Smooth muscle cell (in vitro differentiated cells): ENCODE data around the gene CRYBG3. TPM values are rescaled to one million over a fixed set of nuclear protein-coding genes. Genes with fewer than 3 reads are reported as not detected.

Experiments
- DNase-seq: peaks from one replicate; lab custom pipeline; 2025; ENCODE audit not compliant: unreplicated experiment; lab: John Stamatoyannopoulos, UW
- H2AFZ ChIP-seq: fragments of 200-600 bp; sonication (generic); 2 replicates; pipeline ENCODE4 v1.6.0; 2016; ENCODE audit warnings: antibody characterized with exemption, low read depth, mild to moderate bottlenecking
- H3F3A ChIP-seq: fragments of 200-600 bp; sonication (generic); 2 replicates; pipeline ENCODE4 v1.6.0; 2017; ENCODE audit warnings: antibody characterized with exemption, low read depth
- H3K27ac ChIP-seq: fragments of 200-600 bp; sonication (generic); 2 replicates; pipeline ENCODE4 v1.5.1; 2016; ENCODE audit warnings: low read depth, mild to moderate bottlenecking
- H3K27me3 ChIP-seq: fragments of 200-600 bp; sonication (generic); 2 replicates; pipeline ENCODE4 v1.6.1; 2016; ENCODE audit warnings: low read depth, mild to moderate bottlenecking
- H3K36me3 ChIP-seq: fragments of 200-600 bp; sonication (generic); 2 replicates; pipeline ENCODE4 v1.5.1; 2016; ENCODE audit warnings: low read depth
- H3K4me1 ChIP-seq: fragments of 200-600 bp; sonication (generic); 2 replicates; pipeline ENCODE4 v1.5.1; 2016; ENCODE audit warnings: low read depth
- H3K4me2 ChIP-seq: fragments of 200-600 bp; sonication (generic); 2 replicates; pipeline ENCODE4 v1.6.0; 2016; ENCODE audit warnings: mild to moderate bottlenecking
- H3K4me3 ChIP-seq: fragments of 200-600 bp; sonication (generic); 2 replicates; pipeline ENCODE4 v1.5.1; 2016; ENCODE audit warnings: mild to moderate bottlenecking
- H3K79me2 ChIP-seq: fragments of 200-600 bp; sonication (generic); 2 replicates; pipeline ENCODE4 v1.6.0; 2016; ENCODE audit warnings: low read depth, mild to moderate bottlenecking
- H3K9ac ChIP-seq: fragments of 200-600 bp; sonication (generic); 2 replicates; pipeline ENCODE4 v1.6.0; 2016; ENCODE audit warnings: low read depth
- H3K9me3 ChIP-seq: fragments of 200-600 bp; sonication (generic); replicated peaks from 2 replicates; pipeline ENCODE4 v1.5.1; 2016; ENCODE audit warnings: low read depth
- H4K20me1 ChIP-seq: fragments of 200-600 bp; sonication (generic); 2 replicates; pipeline ENCODE4 v1.6.0; 2016; ENCODE audit warnings: low read depth
- WGBS: methylation state at CpG from one replicate; pipeline ENCODE4 v1.1.7; 2016; ENCODE audit warnings: low lambda C conversion rate; 5-methylcytosine and 5-hydroxymethylcytosine counted together
- polyA plus RNA-seq: library from polyadenylated mRNA; unstranded; fragments of >200 nt; fragmentation: Nextera tagmentation; extraction: Ambion mirVana; gene quantifications from 2 replicates; pipeline ENCODE4 v1.2.1, GENCODE V29; 2016
- total RNA-seq: library from RNA; depleted of rRNA; stranded (reverse); fragments of >200 nt; gene quantifications from 2 replicates; pipeline ENCODE4 v1.2.3, GENCODE V29; 2014
- TF ChIP-seq, protein P1 (sequence below): fragments of 200-600 bp; sonication (generic); IDR thresholded peaks from 2 replicates; pipeline ENCODE4 v1.5.1; 2017; ENCODE audit warnings: borderline replicate concordance, mild to moderate bottlenecking, antibody characterized with exemption; ENCODE audit not compliant: insufficient read depth, poor library complexity, severe bottlenecking

Gene CRYBG3
- total and polyA plus RNA-seq, 2 experiments from 2014 or later: 1.5 to 17.0 TPM

DNA sequence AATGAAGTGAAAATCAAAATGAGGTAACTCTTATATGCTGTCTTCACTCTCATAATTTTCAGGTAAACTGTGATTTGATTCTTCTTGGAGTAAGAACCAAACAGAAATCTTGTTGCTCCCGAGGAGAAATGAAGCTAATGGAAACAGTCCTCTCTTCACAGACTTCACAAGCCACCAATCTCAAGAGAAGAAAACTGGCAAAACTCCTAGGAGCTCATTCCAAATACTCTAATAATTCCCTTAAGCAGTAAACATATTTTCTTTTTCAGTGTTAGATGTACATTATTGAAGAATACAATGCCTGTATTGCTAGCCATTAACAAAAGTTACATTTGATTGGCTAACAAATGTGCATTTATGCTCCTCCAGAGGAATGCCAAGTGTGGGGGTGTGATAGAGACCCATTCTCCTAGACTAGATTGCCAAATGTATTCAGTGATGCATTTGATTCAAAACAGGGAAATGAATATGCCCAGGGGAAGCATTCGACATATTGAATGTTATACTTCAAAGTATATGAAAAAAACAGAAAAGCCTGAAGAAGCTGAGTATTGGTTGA is 162.2 kb downstream of the CRYBG3 start:
- H3K27ac ChIP-seq: no peak overlapping the region
- peaks cover 3% of the 10 kb centered on the region for H3K27me3 ChIP-seq
- H3K4me1 ChIP-seq: no peaks in the 10 kb centered on the region
- no peak overlapping the region for H3K4me3 ChIP-seq
- H3F3A ChIP-seq: no peaks in the 10 kb centered on the region
- H3K79me2 ChIP-seq: no peaks in the 10 kb centered on the region
- no peak overlapping the region for H3K4me2 ChIP-seq
- no peak overlapping the region for H2AFZ ChIP-seq
- DNase-seq: no peak
- TF ChIP-seq, protein P1, sequence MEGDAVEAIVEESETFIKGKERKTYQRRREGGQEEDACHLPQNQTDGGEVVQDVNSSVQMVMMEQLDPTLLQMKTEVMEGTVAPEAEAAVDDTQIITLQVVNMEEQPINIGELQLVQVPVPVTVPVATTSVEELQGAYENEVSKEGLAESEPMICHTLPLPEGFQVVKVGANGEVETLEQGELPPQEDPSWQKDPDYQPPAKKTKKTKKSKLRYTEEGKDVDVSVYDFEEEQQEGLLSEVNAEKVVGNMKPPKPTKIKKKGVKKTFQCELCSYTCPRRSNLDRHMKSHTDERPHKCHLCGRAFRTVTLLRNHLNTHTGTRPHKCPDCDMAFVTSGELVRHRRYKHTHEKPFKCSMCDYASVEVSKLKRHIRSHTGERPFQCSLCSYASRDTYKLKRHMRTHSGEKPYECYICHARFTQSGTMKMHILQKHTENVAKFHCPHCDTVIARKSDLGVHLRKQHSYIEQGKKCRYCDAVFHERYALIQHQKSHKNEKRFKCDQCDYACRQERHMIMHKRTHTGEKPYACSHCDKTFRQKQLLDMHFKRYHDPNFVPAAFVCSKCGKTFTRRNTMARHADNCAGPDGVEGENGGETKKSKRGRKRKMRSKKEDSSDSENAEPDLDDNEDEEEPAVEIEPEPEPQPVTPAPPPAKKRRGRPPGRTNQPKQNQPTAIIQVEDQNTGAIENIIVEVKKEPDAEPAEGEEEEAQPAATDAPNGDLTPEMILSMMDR: no peak
- H4K20me1 ChIP-seq: no peaks in the 10 kb centered on the region
- H3K36me3 ChIP-seq: no peaks in the 10 kb centered on the region
- H3K9me3 ChIP-seq: no peaks in the 10 kb centered on the region
- no peak overlapping the region for H3K9ac ChIP-seq
- 70% methylated on average over 2 of the region's 2 CpGs for WGBS

DNA sequence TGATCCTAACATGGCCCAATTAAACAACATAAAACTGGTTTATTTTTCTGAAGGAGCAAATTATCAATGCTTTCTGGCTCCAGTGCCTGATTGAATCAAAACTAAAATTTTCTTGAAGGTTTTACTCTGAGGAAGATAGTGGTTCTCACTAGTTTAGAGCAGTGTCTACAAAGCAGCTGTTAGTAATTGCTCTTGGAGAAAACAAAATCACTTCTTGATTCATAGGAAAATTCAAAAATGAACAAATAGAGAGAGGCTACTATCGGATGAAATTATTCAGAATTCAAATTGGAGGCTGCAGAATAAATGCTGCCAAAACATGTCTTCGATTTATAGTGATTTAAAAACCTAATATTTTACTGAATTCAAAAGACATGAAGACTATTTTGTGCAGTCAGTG is 165.5 kb downstream of the CRYBG3 start:
- Histone ChIP-seq H2AFZ (no peak overlapping the region), H3K4me2 (no peak overlapping the region), H3K27me3 (peaks cover 3% of the 10 kb centered on the region), H3F3A (no peaks in the 10 kb centered on the region), H3K9ac (no peak overlapping the region), H4K20me1 (no peaks in the 10 kb centered on the region), H3K9me3 (no peaks in the 10 kb centered on the region), H3K79me2 (no peaks in the 10 kb centered on the region), H3K27ac (no peak overlapping the region), H3K4me3 (no peak overlapping the region), H3K36me3 (no peaks in the 10 kb centered on the region), H3K4me1 (no peaks in the 10 kb centered on the region)
- TF ChIP-seq, protein P1: no peak
- DNase-seq: no peak
- 84% methylated on average over 2 of the region's 2 CpGs for WGBS

DNA sequence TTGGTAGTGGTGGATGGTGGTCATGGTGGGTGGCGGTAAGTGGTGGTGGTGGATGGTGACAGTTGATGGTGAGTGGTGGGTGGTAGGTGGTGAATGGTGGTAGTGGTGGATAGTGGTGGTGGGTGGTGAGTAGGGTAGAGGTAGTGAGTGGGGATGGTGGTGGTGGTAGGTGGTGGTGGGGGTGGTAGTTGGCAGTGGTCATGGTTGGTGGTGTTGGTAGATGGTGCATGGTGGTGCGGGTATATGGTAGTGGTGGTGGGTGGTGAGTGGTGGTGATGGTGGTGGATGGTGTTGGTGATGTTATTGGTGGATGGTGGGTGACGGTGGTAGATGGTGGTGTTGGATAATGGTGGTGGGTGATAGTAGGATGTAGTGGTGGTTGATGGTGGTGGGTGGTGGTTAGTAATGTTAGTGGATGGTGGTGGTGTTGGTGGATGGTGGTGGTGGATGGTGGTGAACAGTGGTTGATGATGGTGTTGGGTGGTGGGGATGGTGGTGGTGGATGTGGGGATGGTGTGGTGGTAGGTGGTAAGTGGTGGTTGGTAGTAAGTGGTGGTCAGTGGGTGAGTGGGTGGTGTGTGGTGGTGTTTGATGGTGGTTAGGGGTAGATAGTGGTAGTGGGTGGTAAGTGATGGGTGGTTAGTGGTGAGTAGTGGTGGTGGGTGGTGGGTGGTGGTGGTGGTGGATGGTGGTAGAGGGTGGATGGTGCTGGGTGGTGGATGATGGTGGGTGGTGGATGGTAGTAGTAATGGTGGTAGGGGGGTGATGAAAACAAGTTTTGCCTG is 167.2 kb downstream of the CRYBG3 start:
- H3K9me3 ChIP-seq: no peaks in the 10 kb centered on the region
- no peak overlapping the region for H3K4me3 ChIP-seq
- no peaks in the 10 kb centered on the region for H3K4me1 ChIP-seq
- no peak overlapping the region for H3K27ac ChIP-seq
- no peaks in the 10 kb centered on the region for H4K20me1 ChIP-seq
- TF ChIP-seq, protein P1: no peak
- H3K9ac ChIP-seq: no peak overlapping the region
- H2AFZ ChIP-seq: no peak overlapping the region
- no peaks in the 10 kb centered on the region for H3K36me3 ChIP-seq
- H3K79me2 ChIP-seq: no peaks in the 10 kb centered on the region
- 94% methylated on average over 3 of the region's 3 CpGs for WGBS
- DNase-seq: no peak
- H3K4me2 ChIP-seq: no peak overlapping the region
- H3F3A ChIP-seq: no peaks in the 10 kb centered on the region
- peaks cover 3% of the 10 kb centered on the region for H3K27me3 ChIP-seq
